ENCODE measurements around the gene SOWAHB.

- TF ChIP-seq ZNF133 (tag by site-specific recombination; IDR thresholded peaks at IDR 0.05) = no peak
- TF ChIP-seq CTCF (tag by site-specific recombination; IDR thresholded peaks at IDR 0.05) = no peak
- no peak for TF ChIP-seq ZBTB1 (tag by site-specific recombination; IDR thresholded peaks at IDR 0.05)
- no peak for TF ChIP-seq ZNF121 (tag by site-specific recombination; IDR thresholded peaks at IDR 0.05)
- TF ChIP-seq ZNF558 (tag by site-specific recombination; IDR thresholded peaks at IDR 0.05) = no peak
- TF ChIP-seq ZSCAN30 (tag by site-specific recombination; IDR thresholded peaks at IDR 0.05) = no peak
- TF ChIP-seq ZNF623 (tag by site-specific recombination; IDR thresholded peaks at IDR 0.05) = no peak
- no peak for TF ChIP-seq YY1 (tag by site-specific recombination; IDR thresholded peaks at IDR 0.05)
- no peak for TF ChIP-seq GLI2 (tag by site-specific recombination; IDR thresholded peaks at IDR 0.05; ENCODE audit: borderline replicate concordance, low read depth)
- TF ChIP-seq PRDM4 (tag by site-specific recombination; IDR thresholded peaks at IDR 0.05) = no peak
- TF ChIP-seq ZNF274 (IDR thresholded peaks at IDR 0.05; ENCODE audit: low read length) = no peak
- no peak for TF ChIP-seq ZNF274 (tag by site-specific recombination; IDR thresholded peaks at IDR 0.05; ENCODE audit: borderline replicate concordance)
Measured at GRCh38 chr4:76926841-76927240, 28.9 kb upstream of the SOWAHB start.

Measured in HEK293 (cell line).